Glomerular endothelial cell (primary cell): ENCODE results near the gene ATOSB. TPM values are rescaled to one million over a fixed set of nuclear protein-coding genes. Genes with fewer than 3 reads are reported as not detected.
"Not testable (repeated sequence)": the region's sequence is repeated elsewhere in the genome, so short reads cannot be mapped to it uniquely, and the experiment has no call there.

ENCODE experiments used
- DNase-seq: peaks from one replicate; pipeline ENCODE4 v3.0.0-alpha.2; 2011; ENCODE audit warnings: low read depth, low spot score; ENCODE audit errors: extremely low read depth
- total RNA-seq: library from RNA; depleted of rRNA; stranded (reverse); fragments of >200 nt; gene quantifications from 2 replicates; pipeline ENCODE4 v1.2.3, GENCODE V29; 2015

Gene ATOSB
- total RNA-seq = 54.5 and 89.8 TPM in 2 replicates

- peak; percentile 81 for DNase-seq
Measured at GRCh38 chr9:35115680-35116538, at the start of gene ATOSB. ATOSB (minus strand) TSS chr9:35115862; CDS start chr9:35108274, 7,588 bp downstream.

GRCh38 chr9:35164711-35165110 lies 49.0 kb upstream of the ATOSB start:
- DNase-seq = peak; percentile 68

GRCh38 chr9:35163413-35163812 lies 47.8 kb upstream of the ATOSB start:
- DNase-seq = no peak

- DNase-seq = no peak
Measured at GRCh38 chr9:35162605-35163315, 47.1 kb upstream of the ATOSB start.

- DNase-seq = no peak
Measured at GRCh38 chr9:35161713-35162604, 46.3 kb upstream of the ATOSB start, which contains the start of gene UNC13B. UNC13B (plus strand) TSS chr9:35162009; CDS start chr9:35162284, 275 bp downstream.

- DNase-seq = no peak
Measured at GRCh38 chr9:35158501-35159280, 43.0 kb upstream of the ATOSB start.

- not testable (repeated sequence) for DNase-seq
Measured at GRCh38 chr9:35157836-35158235, 42.2 kb upstream of the ATOSB start.

- no peak for DNase-seq
Measured at GRCh38 chr9:35156781-35157180, 41.1 kb upstream of the ATOSB start.

DNA sequence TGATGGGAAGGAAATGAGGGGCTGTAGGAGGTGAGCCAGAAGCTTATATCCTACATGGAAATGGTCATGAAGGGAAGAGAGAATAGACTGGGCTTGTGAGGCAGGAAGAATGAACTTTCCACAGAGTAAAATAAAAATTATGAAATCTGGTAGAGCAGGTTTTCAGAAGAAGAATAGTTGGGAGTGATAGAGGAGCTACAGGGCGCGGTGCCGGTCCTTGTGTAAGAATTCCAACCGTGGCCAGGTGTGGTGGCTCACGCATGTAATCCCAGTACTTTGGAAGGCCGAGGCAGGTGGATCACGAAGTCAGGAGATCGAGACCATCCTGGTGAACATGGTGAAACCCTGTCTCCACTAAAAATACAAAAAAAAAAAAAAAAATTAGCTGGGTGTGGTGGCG lies 37.3 kb upstream of the ATOSB start:
- no peak for DNase-seq

DNA sequence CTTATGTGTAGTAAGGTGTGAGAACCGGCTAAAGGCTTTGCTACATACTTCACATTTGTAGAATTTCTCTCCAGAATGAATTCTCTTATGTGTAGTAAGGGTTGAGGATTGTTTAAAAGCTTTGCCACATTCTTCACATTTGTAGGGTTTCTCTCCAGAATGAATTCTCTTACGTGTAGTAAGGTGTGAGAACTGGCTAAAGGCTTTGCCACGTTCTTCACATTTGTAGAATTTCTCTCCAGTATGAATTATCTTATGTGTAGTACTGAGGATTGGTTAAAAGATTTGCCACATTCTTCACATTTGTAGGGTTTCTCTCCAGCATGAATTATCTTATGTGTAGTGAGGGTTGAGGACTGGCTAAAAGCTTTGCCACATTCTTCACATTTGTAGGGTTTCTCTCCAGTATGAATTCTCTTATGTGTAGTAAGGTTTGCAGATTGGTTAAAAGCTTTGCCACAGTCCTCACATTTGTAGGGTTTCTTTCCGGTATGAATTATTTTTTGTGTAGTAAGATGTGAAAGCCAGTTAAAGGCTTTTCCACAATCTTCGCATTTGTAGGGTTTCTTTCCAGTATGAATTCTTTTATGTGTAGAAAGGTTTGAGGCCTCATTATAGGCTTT lies 32.4 kb upstream of the ATOSB start:
- DNase-seq = not testable (repeated sequence)

GRCh38 chr9:35142037-35142436 lies 26.4 kb upstream of the ATOSB start:
- DNase-seq = no peak

DNA sequence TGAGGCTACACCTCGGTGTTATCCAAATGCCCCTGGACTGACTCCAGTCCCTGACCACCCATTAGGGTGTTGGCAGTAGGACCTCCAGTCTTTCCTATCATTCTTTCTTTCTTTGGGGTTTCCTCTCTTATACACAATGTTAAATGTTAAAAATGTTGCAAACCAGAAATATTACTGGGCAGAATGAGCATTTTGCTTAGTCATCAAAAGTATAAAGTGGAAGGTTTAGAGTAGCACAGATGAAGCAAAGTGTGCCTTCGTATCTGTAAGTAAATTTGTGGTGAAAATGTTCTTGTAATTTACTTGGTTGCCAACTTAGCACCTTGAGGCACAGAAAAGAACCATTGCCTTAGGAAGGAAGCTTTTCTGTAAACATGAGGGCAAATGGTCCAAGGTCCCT lies 24.4 kb upstream of the ATOSB start:
- DNase-seq = no peak

DNA sequence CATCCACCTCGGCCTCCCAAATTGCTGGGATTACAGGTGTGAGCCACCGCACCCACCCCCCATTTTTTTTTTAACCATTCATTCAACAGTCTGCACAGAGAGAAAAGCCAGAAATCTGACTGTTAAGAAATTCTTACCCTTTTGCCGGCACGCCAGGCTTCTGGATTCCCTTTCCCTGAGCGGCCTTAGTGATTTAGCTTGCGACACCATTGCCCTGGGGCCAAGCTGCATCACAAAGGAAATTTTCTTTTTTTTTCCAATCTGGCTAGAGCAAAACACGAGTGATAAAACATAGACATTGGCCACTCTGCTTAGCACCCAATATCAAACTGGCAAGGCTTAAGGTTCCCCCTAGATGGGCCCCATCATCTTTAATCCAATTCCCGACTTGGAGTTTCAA lies 21.2 kb upstream of the ATOSB start:
- DNase-seq = no peak

DNA sequence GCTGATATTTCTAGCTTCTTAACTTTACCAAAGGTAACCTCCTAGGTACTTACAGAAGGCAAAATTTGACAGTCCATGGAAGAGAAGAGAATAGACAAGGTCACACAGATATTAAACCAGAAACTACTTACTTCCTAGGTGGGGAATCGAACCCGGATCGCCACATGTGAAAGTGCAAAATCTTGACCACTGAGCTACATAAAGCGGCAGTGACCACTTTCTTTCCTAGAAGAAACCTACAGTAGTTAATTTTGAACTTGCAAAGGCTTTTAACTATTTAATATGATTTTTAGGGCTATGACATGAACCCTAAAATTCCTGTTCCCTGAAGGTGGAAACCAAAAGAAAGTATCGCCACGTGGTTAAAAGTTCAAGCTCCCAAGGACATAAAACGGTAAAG lies 20.3 kb upstream of the ATOSB start:
- DNase-seq = no peak

DNA sequence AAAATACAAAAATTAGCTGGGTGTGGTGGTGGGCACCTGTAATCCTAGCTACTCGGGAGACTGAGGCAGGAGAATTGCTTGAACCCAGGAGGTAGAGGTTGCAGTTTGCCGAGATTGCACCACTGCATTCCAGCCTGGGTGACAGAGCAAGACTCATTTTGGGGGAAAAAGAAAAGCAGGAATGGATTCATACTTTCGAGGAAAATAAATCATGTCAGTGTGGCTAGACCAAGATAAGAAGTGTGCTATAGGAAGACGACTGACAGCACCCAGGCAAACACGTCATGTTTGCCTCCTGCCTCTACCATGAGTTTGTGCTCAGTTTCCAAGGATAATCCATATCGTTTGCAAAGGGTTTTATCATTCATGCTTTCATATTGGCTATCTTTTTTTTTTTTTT lies 19.3 kb upstream of the ATOSB start:
- DNase-seq = no peak

DNA sequence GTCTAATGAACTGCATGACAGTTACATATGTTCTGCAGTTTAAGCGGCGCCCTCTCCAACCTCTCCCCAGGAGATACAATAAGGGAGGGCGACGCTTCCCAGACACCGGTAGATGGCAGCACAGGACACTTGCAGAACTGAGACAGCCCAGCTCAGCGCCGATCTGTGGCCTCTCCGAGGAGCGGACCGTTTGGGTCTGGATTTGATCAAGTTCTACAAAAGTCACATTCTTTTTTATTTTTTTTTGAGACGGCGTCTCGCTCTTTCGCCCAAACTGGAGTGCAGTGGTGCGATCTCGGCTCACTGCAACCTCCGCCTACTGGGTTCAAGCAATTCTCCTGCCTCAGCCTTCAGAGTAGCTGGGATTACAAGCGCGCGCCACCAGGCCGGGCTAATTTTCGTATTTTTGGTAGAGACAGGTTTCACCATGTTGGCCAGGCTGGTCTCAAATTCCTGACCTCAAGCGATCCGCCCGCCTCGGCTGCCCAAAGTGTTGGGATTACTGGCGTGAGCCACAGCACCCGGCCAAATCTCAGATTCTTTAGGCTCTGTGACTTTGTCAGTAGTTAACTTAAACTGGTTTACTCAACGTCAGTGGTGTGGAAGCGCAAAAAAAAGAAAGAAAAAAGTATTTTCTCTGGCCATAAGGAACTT lies 1.4 kb upstream of the ATOSB start:
- peak; percentile 84 for DNase-seq

DNA sequence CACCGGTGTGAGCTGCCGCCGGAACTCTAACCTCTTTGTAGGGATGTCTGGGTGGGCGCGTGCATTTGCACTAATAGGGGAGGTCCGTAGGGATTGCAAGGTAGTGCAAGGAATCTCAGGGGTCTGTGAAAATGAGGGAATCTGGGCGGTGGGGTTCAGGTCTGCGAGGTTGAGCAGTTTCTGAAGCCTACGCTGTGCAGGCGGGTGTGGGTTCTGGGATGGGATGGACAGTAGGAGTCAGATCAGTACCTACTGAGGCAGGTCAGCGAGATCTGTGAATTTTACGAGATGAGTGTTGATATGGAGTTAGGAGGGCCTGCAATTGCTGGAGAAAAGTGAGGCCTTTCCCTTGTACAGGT lies 856 bp upstream of the ATOSB start:
- no peak for DNase-seq

- DNase-seq = no peak
Measured at GRCh38 chr9:35114840-35115628, 628 bp downstream of the ATOSB start.
